NAMALWA (cell line): ENCODE measurements around the gene CHD5.
"Not testable (repeated sequence)": the region's sequence is repeated elsewhere in the genome, so short reads cannot be mapped to it uniquely, and the experiment has no call there.

Experiments
- DNase-seq: peaks from one replicate; pipeline ENCODE4 v3.0.0-alpha.2; 2015; ENCODE audit warnings: low spot score

CHD5 gene

GRCh38 chr1:6180268-6180706, at the start of gene CHD5:
Gene CHD5, minus strand, starts transcription at chr1:6180321. Its CDS starts 298 bp downstream, at chr1:6180023.
- no peak for DNase-seq

GRCh38 chr1:6225651-6226050, 45.5 kb upstream of the CHD5 start:
- no peak for DNase-seq

GRCh38 chr1:6224718-6225117, 44.6 kb upstream of the CHD5 start:
- DNase-seq: no peak

GRCh38 chr1:6223617-6224016, 43.5 kb upstream of the CHD5 start:
- DNase-seq: no peak

GRCh38 chr1:6222636-6223035, 42.5 kb upstream of the CHD5 start:
- no peak for DNase-seq

GRCh38 chr1:6221210-6221784, 41.2 kb upstream of the CHD5 start:
- no peak for DNase-seq

- no peak for DNase-seq
Observed at GRCh38 chr1:6220236-6220635, 40.1 kb upstream of the CHD5 start.

GRCh38 chr1:6219641-6220040, 39.5 kb upstream of the CHD5 start:
- not testable (repeated sequence) for DNase-seq

- DNase-seq: no peak
Observed at GRCh38 chr1:6218375-6219164, 38.4 kb upstream of the CHD5 start.

- DNase-seq: peak; percentile 49
Observed at GRCh38 chr1:6212193-6212959, 32.3 kb upstream of the CHD5 start.

GRCh38 chr1:6211731-6212130, 31.6 kb upstream of the CHD5 start:
- DNase-seq: no peak

- no peak for DNase-seq
Observed at GRCh38 chr1:6210591-6211355, 30.7 kb upstream of the CHD5 start.

GRCh38 chr1:6209661-6210580, 29.8 kb upstream of the CHD5 start:
- DNase-seq: peak; percentile 75

GRCh38 chr1:6208723-6209660, 28.9 kb upstream of the CHD5 start:
- no peak for DNase-seq

- DNase-seq: no peak
Observed at GRCh38 chr1:6207921-6208320, 27.8 kb upstream of the CHD5 start.

- DNase-seq: no peak
Observed at GRCh38 chr1:6207075-6207885, 27.2 kb upstream of the CHD5 start.

GRCh38 chr1:6206520-6206855, 26.4 kb upstream of the CHD5 start:
- no peak for DNase-seq

- DNase-seq: no peak
Observed at GRCh38 chr1:6205849-6206519, 25.9 kb upstream of the CHD5 start, which contains the start of gene RNF207. Gene RNF207, plus strand, starts transcription at chr1:6206119. Its CDS starts 417 bp downstream, at chr1:6206536.

GRCh38 chr1:6202256-6202655, 22.1 kb upstream of the CHD5 start:
- DNase-seq: no peak
